Smooth muscle cell of the brain vasculature (primary cell): ENCODE data around the gene RPS27.
A peak's percentile ranks its signal among the peaks of the same experiment; 100 is the strongest.
"Not testable (repeated sequence)": the region's sequence is repeated elsewhere in the genome, so short reads cannot be mapped to it uniquely, and the experiment has no call there.

Experiments used
- DNase-seq: peaks from one replicate; pipeline ENCODE4 v3.0.0-alpha.2; 2012; ENCODE audit warnings: low read depth, low spot score

RPS27 gene

GRCh38 chr1:153961421-153961820, 29.1 kb upstream of the RPS27 start:
- DNase-seq: no peak

DNA sequence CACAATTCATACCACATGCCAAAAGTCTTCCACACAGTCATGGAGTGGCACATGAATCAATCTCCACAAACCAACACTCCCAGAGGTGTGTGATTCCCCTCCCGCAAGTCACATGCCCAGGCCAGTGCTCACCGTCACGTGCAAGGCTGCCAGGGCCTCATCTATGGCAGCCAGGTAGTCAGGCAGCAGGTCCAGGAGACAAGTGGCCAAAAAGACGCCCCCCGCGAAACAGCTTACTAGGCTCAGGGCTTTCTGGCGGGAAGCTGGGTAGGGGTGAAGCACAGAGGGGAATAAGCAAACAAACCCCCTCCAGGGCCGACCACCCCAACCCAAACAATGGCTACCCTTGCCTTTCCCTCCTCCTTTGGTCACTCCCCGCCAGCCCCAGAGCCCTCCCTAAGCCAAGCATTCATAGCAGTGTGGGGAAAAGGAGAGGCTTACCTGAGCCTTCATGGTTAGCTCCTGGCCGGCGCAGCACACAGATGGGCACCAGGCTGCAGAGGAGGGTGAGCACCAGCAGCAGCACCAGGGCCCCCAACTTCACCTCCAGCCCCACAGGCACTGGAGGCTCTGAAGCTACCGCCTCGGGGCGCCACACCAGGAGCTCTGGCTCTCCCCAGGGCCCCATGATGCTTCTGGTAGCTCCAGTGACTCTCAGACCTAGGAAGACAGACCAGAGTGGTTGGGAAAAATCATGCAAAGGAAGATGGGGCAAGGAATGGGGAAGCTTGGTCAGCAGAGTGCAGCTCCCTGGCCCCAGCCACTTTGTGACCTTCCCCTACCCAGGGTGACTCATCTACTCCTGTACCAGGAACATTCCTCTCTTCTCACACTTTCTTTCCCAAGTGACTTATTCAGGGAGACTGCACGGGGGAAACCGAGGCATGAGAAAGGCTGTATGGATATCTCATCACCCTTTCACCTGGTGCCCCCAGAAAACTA, 28.2 kb upstream of the RPS27 start:
- DNase-seq: no peak

- no peak for DNase-seq
Observed at GRCh38 chr1:153963030-153963849, 27.3 kb upstream of the RPS27 start, which contains the start of gene SLC39A1. Gene SLC39A1, minus strand, starts transcription at chr1:153963537. Its CDS starts 822 bp downstream, at chr1:153962715.

DNA sequence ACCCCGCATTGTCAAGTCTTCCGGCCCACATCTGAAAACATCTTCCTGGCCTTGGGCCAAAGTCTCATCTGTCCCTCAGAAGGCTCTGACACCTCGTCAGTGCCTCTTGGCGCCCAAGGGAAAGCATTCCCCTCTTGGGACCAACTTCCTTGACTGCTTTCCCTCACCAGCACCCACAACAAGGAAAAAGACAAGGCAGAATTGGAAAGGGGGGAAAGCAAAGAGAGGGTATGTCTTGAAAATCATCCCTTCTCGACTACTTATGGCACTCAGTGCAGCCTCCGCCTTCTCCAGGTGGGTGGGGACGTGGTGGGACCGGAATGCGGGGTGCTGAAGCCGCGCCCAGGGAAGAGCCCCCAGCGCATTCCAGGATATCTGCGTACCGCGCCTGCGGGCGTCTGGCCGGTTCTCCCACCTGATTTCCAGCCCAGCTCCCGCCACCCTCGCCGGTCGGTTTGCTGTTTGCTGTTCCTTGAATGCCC, 26.7 kb upstream of the RPS27 start:
- DNase-seq: no peak

- DNase-seq: peak; percentile 95
Observed at GRCh38 chr1:153967107-153967999, 23.2 kb upstream of the RPS27 start, which contains the start of gene CREB3L4. Gene CREB3L4, plus strand, starts transcription at chr1:153967902. Its CDS starts 624 bp downstream, at chr1:153968526.

DNA sequence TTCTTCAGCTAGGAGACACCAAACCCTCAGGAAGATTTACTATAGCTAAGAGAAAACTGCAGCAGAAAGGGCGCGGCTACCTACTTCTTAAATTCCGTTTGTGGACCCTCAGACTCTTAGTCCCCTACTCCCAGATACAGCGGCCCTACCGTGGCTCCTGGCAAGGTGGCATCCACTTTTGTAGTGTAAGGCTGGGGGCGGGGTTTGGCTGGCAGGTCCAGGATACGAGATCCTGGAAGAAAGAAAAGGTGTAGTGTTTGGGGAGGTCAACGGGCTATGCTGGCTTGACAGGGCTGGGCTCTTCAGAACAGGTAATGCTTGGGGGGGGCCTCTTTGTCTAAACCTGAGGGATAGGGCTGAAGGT, 22.6 kb upstream of the RPS27 start:
- DNase-seq: no peak

- no peak for DNase-seq
Observed at GRCh38 chr1:153968408-153968807, 22.2 kb upstream of the RPS27 start.

GRCh38 chr1:153968972-153969371, 21.6 kb upstream of the RPS27 start:
- DNase-seq: no peak

GRCh38 chr1:153970346-153970745, 20.2 kb upstream of the RPS27 start:
- DNase-seq: no peak

GRCh38 chr1:153973071-153973470, 17.5 kb upstream of the RPS27 start:
- no peak for DNase-seq

DNA sequence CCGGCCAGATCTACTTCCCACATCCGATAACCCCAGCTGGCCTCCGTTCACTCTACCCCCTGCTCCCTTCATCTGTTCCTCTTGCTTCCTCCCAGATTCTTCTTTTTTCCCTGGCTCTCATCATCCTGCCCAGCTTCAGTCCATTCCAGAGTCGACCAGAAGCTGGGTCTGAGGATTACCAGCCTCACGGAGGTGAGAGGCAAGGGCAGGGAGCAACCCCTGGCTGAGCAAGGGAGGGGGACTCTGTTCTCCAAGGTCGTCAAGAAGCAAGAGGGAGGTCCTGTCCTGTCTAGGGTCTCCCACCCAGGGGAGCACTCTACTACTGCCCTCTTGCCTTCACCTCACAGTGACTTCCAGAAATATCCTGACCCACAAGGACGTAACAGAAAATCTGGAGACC, 17.0 kb upstream of the RPS27 start:
- DNase-seq: no peak

DNA sequence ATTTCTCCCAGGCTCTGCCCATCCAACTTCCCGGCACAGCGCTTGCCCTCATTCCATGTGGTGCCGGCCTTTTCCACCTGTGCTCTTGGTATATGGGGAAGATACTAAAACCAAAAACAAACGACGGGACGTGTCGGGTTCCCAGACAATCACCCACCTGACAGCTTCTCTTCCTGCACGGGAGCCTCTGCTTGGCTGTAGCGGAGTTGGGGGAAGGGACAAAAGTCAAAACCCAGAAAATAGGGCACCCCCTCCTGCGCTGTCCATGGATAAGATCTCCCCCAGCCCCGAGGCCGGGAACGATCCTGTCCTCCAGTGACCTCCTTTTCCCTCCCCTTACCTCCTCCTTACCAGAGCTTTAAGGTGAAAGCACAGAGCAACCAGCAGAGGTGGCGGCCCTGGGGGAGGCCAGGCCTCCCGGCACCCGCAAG, 13.7 kb upstream of the RPS27 start:
- DNase-seq: no peak

DNA sequence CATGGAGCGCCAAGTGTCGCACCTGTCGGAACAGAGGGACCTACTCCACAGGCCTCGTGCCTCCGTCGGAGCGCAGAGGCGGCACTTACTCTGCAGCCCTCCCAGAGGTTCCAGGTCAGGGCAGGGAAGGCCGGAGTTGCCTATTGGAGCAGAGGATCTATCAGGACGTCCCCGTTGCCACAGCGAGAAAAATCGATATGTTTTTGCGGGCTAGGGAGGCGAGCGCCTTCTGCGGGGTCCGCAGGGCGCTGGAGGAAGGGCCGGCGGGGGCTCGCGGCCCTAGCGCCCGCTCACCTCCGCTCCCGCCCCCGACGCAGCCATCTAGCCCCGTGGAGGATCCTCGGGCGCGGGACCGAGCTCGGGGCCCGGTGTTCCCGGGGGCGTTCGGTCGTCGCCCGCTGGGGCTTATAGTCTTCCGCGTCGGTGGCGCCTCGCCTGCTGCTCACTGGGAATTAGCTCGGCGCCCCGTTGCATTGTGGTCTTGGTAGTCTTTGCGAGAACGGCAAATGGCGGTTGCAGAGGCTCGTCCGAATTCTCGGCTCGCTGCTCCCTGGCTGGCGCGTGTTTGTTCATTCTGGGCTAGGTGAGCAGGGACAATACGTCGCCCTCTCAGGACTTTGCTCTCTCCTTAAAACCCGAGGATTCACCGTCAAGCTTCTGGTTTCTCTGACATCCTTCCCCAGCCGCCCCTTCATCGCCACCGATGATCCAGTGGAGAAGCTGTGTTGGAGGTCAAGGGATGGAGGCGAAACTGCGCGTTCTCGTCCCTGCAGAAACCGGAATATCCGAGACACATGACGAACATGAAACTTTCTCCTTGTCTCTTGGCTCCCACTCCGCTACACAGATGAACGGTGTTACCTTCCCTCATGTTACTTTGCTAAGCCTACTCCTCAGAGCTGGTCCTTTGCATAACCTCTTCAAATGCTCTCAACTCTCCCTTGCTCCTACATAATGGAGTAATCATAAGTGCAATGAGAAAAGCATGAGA, 13.0 kb upstream of the RPS27 start, which contains the start of gene JTB:
Gene JTB (minus strand): TSS at position 425 of the 991 bp plus-strand sequence. CDS start 422 bp downstream, at position 3.
- DNase-seq: no peak

GRCh38 chr1:153978274-153978909, 12.2 kb upstream of the RPS27 start:
- DNase-seq: no peak

DNA sequence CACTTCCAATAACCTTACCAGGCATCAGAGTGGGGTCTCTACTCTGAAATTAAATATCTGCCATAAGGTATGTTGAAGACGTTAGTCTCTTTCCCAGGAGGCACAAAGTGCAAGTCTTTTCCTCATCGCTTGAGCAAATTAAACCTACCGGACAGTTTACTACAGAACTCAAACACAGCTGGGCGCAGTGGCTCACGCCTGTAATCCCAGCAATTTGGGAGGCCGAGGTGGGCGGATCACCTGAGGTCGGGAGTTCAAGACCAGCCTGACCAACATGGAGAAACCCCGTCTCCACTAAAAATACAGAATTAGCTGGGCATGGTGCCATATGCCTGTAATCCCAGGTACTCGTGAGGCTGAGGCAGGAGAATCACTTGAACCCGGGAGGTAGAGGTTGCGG, 11.5 kb upstream of the RPS27 start:
- not testable (repeated sequence) for DNase-seq

DNA sequence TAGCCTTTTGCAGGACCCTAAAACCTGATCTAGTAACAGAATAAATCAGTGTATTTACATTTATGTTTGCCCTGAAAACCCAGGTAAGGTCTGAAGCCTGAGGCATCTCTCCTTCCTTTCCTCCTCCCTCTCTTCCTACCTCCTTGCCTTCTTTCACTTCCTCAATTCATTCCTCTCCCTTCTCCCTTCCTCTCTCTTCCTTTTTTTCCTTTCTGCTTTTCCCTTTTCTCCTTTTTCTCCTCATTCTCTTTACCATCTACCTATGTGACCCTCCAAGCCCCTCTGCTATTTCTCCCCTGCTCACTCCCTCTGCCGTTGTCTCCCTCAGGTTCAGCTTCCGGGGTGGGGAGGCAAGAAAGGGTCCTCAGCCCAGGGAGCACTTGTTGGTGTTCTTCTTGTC, 8.8 kb upstream of the RPS27 start:
- DNase-seq: not testable (repeated sequence)

- DNase-seq: no peak
Observed at GRCh38 chr1:153984123-153984894, 6.3 kb upstream of the RPS27 start.

GRCh38 chr1:153985341-153985912, 5.1 kb upstream of the RPS27 start:
- DNase-seq: no peak
